Measurements from ENCODE around the gene NOTUM.
A peak's percentile ranks its signal among the peaks of the same experiment; 100 is the strongest.
"Not testable (repeated sequence)": the region's sequence is repeated elsewhere in the genome, so short reads cannot be mapped to it uniquely, and the experiment has no call there.

NOTUM gene

DNA sequence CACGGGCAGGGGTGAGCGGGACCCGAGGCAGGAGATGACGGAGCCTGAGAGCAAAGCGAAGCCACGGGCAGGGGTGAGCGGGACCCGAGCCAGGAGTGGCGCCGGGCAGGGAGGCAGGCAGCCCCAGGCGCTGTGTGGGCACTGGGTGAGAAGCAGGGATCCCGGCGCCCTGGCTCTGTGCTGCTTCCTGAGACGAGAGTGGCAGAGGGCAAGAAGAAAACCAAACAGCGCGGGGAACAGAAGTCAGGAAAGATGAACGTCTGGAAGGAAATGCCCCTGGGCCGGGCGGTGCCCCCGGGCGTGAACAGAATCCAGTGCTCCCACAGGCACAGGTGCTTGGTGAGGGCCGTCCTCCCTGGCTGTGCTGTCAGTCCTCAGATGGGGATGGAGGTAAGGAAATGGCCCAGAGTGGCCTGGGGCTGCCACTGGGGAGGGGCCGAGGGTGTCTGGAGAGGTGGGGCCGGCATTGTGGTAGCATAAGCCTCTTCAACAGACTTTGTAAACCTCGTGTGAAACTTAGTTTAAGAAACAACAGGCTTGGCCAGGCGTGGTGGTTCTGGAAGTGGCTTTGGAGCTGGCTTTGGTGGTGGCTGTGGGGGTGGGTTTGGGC, 26.3 kb upstream of the NOTUM start:
- H3K4me1 Mint-ChIP-seq, result peaks cover 34% of the 10 kb centered on the region
- no peak overlapping the region for H3K27ac Mint-ChIP-seq

DNA sequence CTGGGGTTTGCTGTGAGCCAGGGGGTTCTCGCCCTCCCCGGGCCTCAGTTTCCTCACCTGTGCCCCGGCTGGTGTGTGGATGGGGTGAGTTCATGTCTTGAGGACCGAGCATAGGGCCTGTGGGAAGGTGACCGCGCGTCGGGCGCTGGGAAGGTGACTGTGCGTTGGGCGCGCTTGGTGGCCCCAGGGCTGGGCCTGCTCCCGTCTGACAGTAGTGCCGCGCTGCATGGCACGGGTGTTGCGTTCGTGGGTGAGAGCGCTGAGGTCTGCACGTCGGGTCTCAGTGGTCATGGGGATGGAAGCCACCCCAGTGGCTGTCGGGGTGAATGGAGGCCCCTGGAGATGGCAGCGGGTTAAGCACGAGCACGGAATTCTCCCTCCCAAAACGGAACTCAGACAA, 25.6 kb upstream of the NOTUM start:
- ATAC-seq (no peak), DNase-seq (no peak)
- H3K27me3 Mint-ChIP-seq, result no peaks in the 10 kb centered on the region
- H3K27ac Mint-ChIP-seq, result no peak overlapping the region
- H3K9me3 Mint-ChIP-seq, result no peaks in the 10 kb centered on the region
- H3K4me3 Mint-ChIP-seq, result no peak overlapping the region
- peaks cover 32% of the 10 kb centered on the region for H3K4me1 Mint-ChIP-seq

More for the DNA sequence above, 26.3 kb upstream of the NOTUM start:
- no peak for ATAC-seq
- no peak for DNase-seq
- no peaks in the 10 kb centered on the region for H3K9me3 Mint-ChIP-seq
- H3K4me3 Mint-ChIP-seq, result no peak overlapping the region
- H3K27me3 Mint-ChIP-seq, result no peaks in the 10 kb centered on the region

DNA sequence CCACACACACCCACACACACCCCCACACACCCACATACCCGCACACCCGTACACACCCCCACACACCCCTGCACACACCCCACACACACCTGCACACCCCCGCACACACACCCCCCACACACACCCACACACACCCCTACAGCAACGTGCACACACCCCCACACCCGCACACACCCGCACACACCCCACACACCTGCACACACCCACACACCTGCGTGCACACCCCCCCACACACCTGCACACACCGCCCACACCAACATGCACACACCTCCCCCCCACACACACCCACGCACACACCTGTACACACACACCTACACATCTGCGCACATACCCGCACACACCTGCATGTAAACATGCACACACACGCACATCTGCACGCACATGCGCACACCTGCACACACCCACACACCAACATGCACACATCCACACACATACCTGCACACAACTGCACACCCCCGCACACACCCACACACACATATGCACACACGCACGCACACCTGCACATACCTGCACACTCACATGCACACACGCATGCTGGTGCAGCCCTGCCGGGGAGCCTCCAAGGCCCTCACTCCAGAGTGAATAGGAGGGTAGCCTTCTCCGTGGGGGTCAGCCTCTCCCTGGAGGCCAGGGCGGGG, 23.9 kb upstream of the NOTUM start:
- H3K9me3 Mint-ChIP-seq, result no peaks in the 10 kb centered on the region
- no peak overlapping the region for H3K27ac Mint-ChIP-seq
- no peaks in the 10 kb centered on the region for H3K27me3 Mint-ChIP-seq
- H3K4me1 Mint-ChIP-seq, result peaks cover 40% of the 10 kb centered on the region
- no peak overlapping the region for H3K4me3 Mint-ChIP-seq
- ATAC-seq, result peak; percentile 63
- no peak for DNase-seq

DNA sequence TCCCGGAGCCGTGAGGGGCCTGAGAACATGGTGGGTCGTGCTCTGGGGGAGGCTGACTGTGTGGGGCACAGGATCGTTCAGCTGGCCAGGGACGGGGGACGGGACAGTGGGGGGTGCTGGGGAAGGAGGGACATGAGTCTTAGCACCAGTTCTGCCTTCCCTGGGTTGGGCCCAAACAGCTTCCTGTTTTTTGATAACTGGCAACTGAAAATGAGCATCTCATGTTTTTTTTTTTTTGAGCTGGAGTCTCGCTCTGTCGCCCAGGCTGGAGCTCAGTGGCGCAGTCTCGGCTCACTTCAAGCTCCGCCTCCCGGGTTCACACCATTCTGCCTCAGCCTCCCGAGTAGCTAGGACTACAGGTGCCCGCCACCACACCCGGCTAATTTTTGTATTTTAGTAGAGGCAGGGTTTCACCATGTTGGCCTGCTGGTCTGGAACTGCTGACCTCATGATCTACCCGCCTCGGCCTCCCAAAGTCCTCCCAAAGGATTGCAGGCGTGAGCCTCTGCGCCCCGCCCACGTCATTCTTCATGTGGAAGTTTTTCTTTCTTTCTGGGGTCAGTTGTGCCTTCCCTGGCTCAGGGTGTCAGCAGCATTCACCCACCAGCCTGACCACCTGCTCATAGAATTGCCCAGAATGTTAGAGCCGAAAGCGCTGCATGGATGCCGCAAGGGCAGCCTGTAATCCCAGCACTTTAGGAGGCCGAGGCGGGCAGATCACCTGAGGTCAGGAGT, 22.8 kb upstream of the NOTUM start:
- ATAC-seq (no peak), DNase-seq (no peak)
- Mint-ChIP-seq H3K4me3 (no peak overlapping the region), H3K27ac (no peak overlapping the region), H3K9me3 (no peaks in the 10 kb centered on the region), H3K27me3 (no peaks in the 10 kb centered on the region), H3K4me1 (peaks cover 45% of the 10 kb centered on the region)

DNA sequence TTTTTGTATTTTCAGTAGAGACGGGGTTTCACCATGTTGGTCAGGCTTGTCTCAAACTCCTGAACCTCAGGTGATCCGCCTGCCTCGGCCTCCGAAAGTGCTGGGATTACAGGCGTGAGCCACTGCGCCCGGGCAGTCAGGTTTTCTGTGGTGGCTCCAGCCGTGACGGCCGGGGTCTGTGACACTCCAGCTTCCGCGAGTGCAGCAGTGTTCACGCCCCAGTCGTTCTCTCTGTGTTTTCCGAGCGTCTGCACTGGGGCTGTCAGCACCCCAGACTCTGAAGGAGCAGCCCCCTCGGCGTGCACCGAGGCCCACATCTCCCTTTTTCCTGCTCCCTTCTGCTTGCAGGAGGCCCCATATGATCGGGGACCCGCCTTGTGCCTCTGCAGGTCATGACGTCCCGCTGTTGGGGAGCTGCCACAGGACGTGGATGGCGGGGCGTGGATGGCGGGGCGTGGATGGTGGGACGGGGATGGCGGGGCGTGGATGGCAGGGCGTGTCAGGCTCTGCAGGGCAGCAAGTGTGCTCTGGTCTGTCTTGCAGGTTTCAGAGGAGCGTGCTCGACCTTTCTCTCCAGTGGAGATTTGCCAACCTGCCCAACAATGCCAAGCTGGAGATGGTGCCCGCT, 22.1 kb upstream of the NOTUM start:
- H3K27me3 Mint-ChIP-seq, result no peaks in the 10 kb centered on the region
- DNase-seq, result no peak
- H3K4me3 Mint-ChIP-seq, result no peak overlapping the region
- no peak overlapping the region for H3K27ac Mint-ChIP-seq
- H3K4me1 Mint-ChIP-seq, result peaks cover 52% of the 10 kb centered on the region
- ATAC-seq, result no peak
- H3K9me3 Mint-ChIP-seq, result no peaks in the 10 kb centered on the region

DNA sequence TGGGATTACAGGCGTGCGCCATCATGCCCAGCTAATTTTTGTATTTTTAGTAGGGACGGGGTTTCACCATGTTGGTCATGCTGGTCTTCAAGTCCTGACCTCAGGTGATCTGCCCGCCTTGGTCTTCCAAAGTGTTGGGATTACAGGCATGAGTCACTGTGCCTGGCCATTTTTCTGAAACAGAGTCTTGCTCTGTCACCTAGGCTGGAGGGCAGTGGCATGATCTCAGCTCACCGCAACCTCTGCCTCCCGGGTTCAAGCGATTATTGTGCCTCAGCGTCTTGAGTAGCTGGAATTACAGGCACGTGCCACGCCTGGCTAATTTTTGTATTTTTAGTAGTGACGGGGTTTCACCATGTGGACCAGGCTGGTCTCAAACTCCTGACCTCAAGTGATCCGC, 20.5 kb upstream of the NOTUM start:
- peaks cover 53% of the 10 kb centered on the region for H3K4me1 Mint-ChIP-seq
- not testable (repeated sequence) for H3K9me3 Mint-ChIP-seq, H3K4me3 Mint-ChIP-seq, H3K27ac Mint-ChIP-seq, H3K27me3 Mint-ChIP-seq, ATAC-seq, DNase-seq

DNA sequence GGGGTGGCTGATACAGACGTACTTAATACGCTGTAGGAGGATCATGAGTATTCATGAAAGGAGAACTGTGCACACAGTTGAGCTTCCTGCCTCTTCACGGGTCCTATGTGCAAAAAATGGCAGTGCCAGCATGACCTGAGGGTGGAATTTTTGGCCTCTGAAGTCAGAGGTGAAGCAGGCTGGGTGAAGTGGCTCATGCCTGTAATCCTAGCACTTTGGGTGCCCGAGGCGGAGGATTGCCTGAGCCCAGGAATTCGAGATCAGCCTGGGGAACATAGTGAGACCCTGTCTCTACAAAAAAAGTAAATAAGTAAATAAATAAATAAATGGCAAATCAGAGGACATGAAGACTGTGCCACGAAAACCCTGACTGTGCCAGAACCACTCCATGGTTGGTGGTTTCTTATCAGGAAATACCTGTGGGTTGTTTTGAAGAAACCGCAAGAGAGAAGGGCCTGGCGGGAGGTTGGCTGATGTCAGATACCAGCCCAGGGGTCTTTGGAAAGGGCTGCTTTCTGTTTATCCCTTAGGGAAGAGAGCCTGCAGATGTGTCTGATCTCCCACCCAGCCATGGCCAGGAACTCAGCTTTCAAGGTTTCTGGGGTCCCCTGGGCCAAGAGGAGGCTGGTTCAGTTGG, 19.8 kb upstream of the NOTUM start:
- DNase-seq (no peak), ATAC-seq (no peak)
- Mint-ChIP-seq H3K9me3 (no peaks in the 10 kb centered on the region), H3K27ac (no peak overlapping the region), H3K4me3 (peak overlapping the region in 1 of 2 donors; percentile 6), H3K4me1 (peaks cover 58% of the 10 kb centered on the region), H3K27me3 (no peaks in the 10 kb centered on the region)

DNA sequence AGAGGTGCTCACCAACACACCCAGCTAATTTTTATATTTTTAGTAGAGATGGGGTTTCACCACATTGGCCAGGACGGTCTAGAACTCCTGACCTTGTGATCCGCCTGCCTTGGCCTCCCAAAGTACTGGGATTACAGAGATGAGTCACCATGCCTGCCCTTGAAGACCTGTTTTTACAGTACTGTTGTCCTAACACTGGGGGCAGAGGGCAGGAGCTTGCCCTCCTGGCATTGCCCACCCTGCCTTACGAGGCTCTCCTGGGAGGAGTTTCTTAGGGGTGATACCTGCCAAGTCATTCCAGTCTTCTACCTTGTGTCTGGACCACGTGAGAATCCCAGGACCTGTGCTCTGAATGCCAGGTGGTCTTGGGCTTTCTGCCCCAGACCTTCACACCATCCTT, 19.1 kb upstream of the NOTUM start:
- no peak overlapping the region for H3K4me3 Mint-ChIP-seq
- ATAC-seq, result no peak

DNA sequence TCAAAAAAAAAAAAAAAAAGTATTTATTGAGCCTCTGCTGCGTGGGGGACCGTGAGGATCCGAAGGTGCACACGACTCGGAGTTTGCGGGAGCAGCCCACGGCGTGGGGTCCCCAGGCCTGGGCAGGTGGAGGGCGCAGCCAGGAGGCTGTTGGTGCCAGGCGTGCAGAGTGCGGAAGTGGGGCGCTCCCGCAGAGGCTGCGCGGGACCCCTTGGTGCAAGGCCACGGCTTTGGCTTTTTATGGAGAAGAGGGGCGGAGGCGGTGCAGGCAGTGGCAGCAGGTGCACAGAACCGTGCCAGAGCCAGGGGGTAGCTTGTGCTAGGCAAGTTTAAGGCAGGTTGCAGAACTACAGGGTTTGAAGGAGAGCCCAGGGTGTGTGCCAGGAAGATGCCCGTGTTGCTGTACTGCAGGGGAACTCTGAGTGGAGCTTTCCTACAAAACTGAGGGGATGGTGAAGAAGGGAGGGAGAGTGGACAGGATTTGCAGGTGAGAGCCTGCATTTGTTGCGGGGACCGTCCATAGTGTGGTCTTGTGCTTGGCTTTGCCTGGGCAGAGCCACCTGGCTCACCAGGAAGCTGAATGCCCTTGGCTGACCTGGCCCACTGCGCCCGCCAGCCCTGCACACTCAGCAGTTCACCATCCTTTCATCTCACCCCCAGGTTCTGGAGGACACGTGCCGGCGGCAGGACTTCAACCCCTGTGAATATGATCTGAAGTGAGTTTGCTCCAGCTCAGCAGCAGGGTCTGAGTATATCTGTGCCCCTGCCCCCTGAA, 17.7 kb upstream of the NOTUM start:
- peak overlapping the region in 1 of 2 donors; percentile 92 for H3K27ac Mint-ChIP-seq
- H3K4me1 Mint-ChIP-seq, result peaks cover 49% of the 10 kb centered on the region
- DNase-seq, result no peak
- ATAC-seq, result no peak
- no peaks in the 10 kb centered on the region for H3K27me3 Mint-ChIP-seq
- peak overlapping the region; percentile 75 to 78 for H3K4me3 Mint-ChIP-seq
- peaks cover 0 to 5% of the 10 kb centered on the region in 2 donors for H3K9me3 Mint-ChIP-seq

More for the DNA sequence above, 19.1 kb upstream of the NOTUM start:
- DNase-seq, result no peak
- H3K27me3 Mint-ChIP-seq, result no peaks in the 10 kb centered on the region
- peaks cover 53% of the 10 kb centered on the region for H3K4me1 Mint-ChIP-seq
- H3K9me3 Mint-ChIP-seq, result no peaks in the 10 kb centered on the region
- no peak overlapping the region for H3K27ac Mint-ChIP-seq

DNA sequence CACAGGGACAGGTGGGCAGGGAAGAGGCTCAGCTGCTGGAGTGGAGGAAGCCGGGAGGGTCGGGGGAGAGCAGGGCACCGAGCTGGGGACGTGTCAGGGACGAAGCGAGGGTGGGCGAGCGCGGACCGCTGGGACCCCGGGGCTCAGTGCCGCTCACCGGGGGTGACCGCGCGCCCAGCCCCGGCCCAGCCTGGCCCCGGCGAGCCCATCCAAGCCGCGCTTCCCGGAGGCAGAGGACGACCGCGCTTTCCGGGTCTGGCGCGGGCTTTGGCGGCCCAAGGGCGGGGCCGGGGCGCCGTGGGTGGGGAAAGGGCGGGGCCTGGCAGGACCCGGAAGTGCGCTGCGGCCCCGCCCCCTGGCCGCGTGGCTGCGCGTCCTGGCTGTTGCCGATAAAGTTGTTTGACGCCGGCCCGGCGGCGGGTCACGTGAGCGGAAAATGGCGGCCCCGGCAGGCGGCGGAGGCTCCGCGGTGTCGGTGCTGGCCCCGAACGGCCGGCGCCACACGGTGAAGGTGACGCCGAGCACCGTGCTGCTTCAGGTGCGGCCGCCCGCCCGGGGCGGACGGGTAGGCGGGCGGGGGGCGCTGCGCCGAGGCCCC, 16.3 kb upstream of the NOTUM start, which contains the start of gene ASPSCR1:
TSS of gene ASPSCR1 (plus strand) at position 419 of the 598 bp plus-strand sequence. CDS start at position 437, 18 bp downstream.
- Mint-ChIP-seq H3K27me3 (no peaks in the 10 kb centered on the region), H3K27ac (peak within 1 kb of the TSS; percentile 98), H3K4me1 (peaks cover 49% of the 10 kb centered on the region), H3K4me3 (peak within 1 kb of the TSS; percentile 98 to 100), H3K9me3 (peaks cover 0 to 5% of the 10 kb centered on the region in 2 donors)
- peak; percentile 93 for ATAC-seq
- peak; percentile 89 to 92 for DNase-seq

DNA sequence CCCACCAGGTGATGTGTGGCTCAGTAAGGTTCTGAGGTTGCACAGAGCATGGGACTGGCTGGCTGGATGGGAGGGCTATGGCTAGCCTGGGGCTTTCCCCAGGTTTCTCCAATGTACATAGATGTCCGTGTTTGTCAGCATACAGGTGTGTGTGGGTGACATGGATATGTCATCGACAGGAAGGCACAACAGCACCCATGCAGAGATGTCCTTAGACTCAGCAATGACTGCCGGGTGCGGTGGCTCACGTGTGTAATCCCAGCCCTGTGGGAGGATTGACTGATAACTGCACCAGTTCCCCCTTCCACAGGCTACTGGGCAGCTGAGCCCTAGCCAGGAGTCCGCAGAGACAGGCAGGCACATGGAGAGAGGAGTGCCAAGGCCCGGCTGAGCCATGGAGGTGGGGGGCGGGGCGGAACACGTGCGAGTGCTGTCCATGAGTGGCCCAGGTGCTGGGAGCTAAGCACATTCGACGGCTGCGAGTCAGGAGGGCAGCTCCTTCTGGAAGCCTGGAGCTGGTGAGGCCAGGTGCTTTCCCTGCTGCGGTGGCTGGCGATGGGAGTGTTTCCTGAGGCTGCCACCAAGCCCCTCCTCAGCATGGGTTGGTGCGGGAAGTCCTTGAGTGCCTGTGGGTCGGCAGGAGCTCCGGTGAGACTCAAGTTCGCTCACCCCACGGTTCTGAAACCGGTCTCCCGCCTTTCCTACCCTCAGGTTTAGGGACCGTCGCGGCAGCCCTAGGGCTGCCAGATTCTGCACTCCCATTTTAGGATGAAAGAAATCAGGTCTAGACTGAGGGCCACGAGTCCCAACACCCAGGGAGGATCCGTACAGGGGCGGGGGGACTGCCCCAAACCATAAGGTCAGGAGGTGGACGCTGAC, 15.6 kb upstream of the NOTUM start:
- H3K27me3 Mint-ChIP-seq, result no peaks in the 10 kb centered on the region
- peaks cover 0 to 5% of the 10 kb centered on the region in 2 donors for H3K9me3 Mint-ChIP-seq
- peak; percentile 44 for ATAC-seq
- peak overlapping the region; percentile 98 to 100 for H3K4me3 Mint-ChIP-seq
- DNase-seq, result peak; percentile 31 to 36
- H3K4me1 Mint-ChIP-seq, result peaks cover 48% of the 10 kb centered on the region
- peak overlapping the region; percentile 98 for H3K27ac Mint-ChIP-seq

DNA sequence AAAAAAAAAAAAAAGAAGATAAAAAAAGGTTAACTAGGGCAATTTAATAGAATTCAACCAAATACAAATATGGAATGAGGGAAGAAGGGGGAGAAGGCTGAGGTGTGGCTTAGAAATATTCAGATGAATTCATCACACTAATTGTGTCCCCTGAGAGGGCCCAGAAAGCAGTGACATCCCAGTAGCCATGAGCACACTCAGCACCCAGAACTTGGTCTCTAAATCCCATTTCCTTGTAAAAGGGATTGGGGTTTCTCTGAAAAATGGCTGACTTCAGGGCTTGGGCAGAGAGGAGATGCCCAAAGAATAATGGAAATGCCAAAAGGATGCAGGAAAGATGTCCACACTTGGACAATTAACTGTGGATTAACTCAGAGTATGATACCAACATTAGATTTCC, 12.4 kb upstream of the NOTUM start:
- no peak for DNase-seq
- H3K4me3 Mint-ChIP-seq, result no peak overlapping the region
- peaks cover 0 to 5% of the 10 kb centered on the region in 2 donors for H3K9me3 Mint-ChIP-seq
- H3K27ac Mint-ChIP-seq, result no peak overlapping the region
- H3K27me3 Mint-ChIP-seq, result no peaks in the 10 kb centered on the region
- no peak for ATAC-seq
- H3K4me1 Mint-ChIP-seq, result peaks cover 31% of the 10 kb centered on the region

DNA sequence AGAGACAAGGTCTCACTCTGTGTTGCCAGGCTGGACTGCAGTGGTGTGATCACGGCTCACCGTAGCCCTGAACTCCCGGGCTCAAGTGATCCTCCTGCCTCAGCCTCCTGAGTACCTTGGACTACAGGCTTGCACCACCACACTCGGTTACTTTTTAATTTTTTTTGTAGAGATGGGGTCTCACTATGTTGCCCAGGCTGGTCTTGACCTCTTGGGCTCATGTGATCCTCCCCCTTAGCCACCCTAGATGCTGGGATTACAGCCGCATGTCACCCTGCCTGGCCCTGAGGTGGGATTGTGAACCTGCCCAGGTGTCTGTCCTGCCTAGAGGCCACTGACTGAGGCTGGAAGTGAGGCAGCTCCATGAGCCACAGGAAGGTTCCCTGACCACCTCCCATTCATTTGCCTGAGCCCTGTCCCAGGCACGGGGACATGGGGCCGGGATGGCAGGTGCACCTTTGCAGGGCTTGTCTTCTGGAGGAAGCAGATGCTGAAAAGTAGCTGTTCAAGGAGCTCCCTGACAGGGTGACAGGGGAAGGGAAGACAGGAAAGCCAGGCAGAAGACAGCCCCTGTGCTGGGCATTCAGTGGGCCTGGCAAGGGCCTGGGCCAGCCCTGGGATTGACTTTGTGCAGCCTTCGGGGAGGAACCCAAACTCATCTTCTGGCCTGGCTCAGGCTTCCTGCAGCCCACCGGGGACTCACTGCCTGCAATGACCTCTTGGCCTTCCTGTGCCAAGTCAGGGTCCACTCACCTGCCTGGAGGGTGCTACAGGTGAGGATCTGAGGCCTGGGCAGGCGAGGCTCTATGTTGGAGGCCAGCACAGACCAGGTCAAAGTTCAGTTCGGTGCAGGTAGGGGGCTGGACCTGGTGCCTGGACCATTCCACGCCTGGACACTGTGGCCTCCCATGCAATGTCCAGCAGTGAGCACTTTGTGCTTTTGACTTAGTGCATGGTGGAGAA, 8.1 kb upstream of the NOTUM start:
- no peak overlapping the region for H3K4me3 Mint-ChIP-seq
- no peak for ATAC-seq

More for the DNA sequence above, 8.1 kb upstream of the NOTUM start:
- peaks cover 38% of the 10 kb centered on the region for H3K4me1 Mint-ChIP-seq
- DNase-seq, result no peak
- peaks cover 6% of the 10 kb centered on the region for H3K27me3 Mint-ChIP-seq
- peaks cover 0 to 2% of the 10 kb centered on the region in 2 donors for H3K9me3 Mint-ChIP-seq
- H3K27ac Mint-ChIP-seq, result no peak overlapping the region

All from stimulated activated naive CD8-positive, alpha-beta T cell treated with anti-CD3 and anti-CD28 coated beads, Interleukin-15, amount 100 ng/mL, for 72 hours (primary cell).